ENCODE data around the gene TMEM187. TPM values are rescaled to one million over a fixed set of nuclear protein-coding genes. Genes with fewer than 3 reads are reported as not detected.

TMEM187 gene
- total and polyA plus RNA-seq, 4 donors: 1.8 to 11.4 (median 5.9) TPM

DNA sequence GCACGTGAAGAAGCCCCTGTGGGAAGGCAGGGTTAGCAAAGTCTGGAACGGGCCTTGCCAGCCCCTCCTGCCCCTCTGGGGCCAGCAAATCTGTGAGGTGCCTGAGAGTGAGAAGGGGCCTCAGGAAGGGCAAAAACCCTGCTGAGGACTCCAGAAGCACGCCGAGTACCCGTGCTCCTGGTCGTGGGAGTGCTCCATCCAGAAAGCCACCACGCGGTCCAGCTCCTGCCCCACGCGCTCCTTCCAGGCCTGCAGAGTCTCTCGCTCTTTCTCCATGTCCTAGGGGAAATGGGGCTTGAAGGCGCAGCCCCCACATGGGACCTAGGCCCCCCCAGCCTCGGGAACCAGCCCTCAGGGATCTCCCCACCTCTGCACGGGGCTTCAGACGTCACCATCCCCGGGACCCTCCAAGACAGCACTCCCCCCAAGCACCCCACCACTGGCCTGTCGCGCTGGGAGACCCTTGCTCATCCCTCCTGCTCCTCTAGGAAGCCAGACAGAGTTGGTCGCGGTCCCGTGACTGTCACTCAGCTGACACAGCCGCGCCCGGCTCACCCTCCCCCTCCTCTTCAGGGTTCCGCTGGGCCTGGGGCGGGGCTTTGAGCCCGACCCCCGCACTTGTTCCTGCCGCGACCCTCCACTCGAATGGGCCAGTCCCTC, 28.3 kb upstream of the TMEM187 start, which contains the start of gene RENBP:
Gene RENBP (minus strand): TSS at position 504 of the 660 bp plus-strand sequence. CDS start 33 bp downstream, at position 471.
- peak within 1 kb of the TSS; percentile 43 to 49 for H3K27ac ChIP-seq (ENCODE audit: low read depth in 1 of 2, low read length in 1 of 2)
- H3K4me1 ChIP-seq (ENCODE audit: control insufficient read depth in 5 of 5, insufficient read depth in 5 of 5, low read length in 5 of 5): peaks cover 0 to 6% (median 3%) of the 10 kb centered on the region in 5 donors
- WGBS, 2 donors: 27 to 33% methylated on average over 15 to 31 of the region's 31 CpGs
- no peak for ATAC-seq (ENCODE audit: insufficient read depth, low FRiP score)
- DNase-seq: no peak
- no peaks in the 10 kb centered on the region for H3K9me3 ChIP-seq (ENCODE audit: control insufficient read depth in 4 of 4, insufficient read depth in 3 of 4, low read length in 3 of 4)
- no peak within 1 kb of the TSS for H3K9ac ChIP-seq (ENCODE audit: insufficient read depth in 1 of 2, low read length in 2 of 2)
- H3K27me3 ChIP-seq (ENCODE audit: control insufficient read depth in 3 of 3, insufficient read depth in 3 of 3, low read length in 2 of 3): no peaks in the 10 kb centered on the region
- peaks cover 0 to 10% (median 2%) of the 10 kb centered on the region in 4 donors for H3K36me3 ChIP-seq (ENCODE audit: control insufficient read depth in 4 of 4, insufficient read depth in 4 of 4, low read length in 4 of 4)
- TF ChIP-seq, protein P1, sequence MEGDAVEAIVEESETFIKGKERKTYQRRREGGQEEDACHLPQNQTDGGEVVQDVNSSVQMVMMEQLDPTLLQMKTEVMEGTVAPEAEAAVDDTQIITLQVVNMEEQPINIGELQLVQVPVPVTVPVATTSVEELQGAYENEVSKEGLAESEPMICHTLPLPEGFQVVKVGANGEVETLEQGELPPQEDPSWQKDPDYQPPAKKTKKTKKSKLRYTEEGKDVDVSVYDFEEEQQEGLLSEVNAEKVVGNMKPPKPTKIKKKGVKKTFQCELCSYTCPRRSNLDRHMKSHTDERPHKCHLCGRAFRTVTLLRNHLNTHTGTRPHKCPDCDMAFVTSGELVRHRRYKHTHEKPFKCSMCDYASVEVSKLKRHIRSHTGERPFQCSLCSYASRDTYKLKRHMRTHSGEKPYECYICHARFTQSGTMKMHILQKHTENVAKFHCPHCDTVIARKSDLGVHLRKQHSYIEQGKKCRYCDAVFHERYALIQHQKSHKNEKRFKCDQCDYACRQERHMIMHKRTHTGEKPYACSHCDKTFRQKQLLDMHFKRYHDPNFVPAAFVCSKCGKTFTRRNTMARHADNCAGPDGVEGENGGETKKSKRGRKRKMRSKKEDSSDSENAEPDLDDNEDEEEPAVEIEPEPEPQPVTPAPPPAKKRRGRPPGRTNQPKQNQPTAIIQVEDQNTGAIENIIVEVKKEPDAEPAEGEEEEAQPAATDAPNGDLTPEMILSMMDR (IDR thresholded peaks at IDR 0.05; ENCODE audit: control extremely low read depth, extremely low read depth): no peak
- H3K4me3 ChIP-seq: peak within 1 kb of the TSS; percentile 44

DNA sequence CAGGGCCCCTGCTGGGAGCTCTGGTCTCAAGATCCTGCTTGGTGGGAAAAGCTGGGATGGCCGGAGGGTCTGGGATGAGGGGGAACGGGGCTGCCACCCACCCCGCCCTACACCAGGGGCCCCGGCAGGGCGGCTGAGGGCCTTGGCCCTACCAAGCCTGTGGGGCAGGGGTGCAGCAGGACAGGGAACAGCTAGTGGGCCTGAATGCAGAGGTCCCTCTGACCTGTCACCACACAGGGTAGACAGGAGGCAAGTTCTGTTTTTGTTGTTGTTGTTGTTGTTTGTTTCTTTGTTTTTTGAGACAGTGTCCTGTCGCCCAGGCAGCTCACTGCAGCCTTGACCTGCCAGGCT, 27.8 kb upstream of the TMEM187 start:
- H3K36me3 ChIP-seq (ENCODE audit: control insufficient read depth in 4 of 4, insufficient read depth in 4 of 4, low read length in 4 of 4): peaks cover 3 to 14% (median 4%) of the 10 kb centered on the region in 4 donors
- no peak for ATAC-seq (ENCODE audit: insufficient read depth, low FRiP score)
- no peaks in the 10 kb centered on the region for H3K9me3 ChIP-seq (ENCODE audit: control insufficient read depth in 4 of 4, insufficient read depth in 3 of 4, low read length in 3 of 4)
- peak overlapping the region in 1 of 2 donors; percentile 49 for H3K27ac ChIP-seq (ENCODE audit: low read depth in 1 of 2, low read length in 1 of 2)
- H3K4me3 ChIP-seq: no peak overlapping the region
- no peak for DNase-seq
- 39 to 59% methylated on average over 5 to 6 of the region's 6 CpGs for WGBS, 2 donors
- H3K4me1 ChIP-seq (ENCODE audit: control insufficient read depth in 5 of 5, insufficient read depth in 5 of 5, low read length in 5 of 5): peaks cover 0 to 11% (median 5%) of the 10 kb centered on the region in 5 donors
- no peak overlapping the region for H3K9ac ChIP-seq (ENCODE audit: insufficient read depth in 1 of 2, low read length in 2 of 2)
- TF ChIP-seq, protein P1 (IDR thresholded peaks at IDR 0.05; ENCODE audit: control extremely low read depth, extremely low read depth): no peak
- no peaks in the 10 kb centered on the region for H3K27me3 ChIP-seq (ENCODE audit: control insufficient read depth in 3 of 3, insufficient read depth in 3 of 3, low read length in 2 of 3)

DNA sequence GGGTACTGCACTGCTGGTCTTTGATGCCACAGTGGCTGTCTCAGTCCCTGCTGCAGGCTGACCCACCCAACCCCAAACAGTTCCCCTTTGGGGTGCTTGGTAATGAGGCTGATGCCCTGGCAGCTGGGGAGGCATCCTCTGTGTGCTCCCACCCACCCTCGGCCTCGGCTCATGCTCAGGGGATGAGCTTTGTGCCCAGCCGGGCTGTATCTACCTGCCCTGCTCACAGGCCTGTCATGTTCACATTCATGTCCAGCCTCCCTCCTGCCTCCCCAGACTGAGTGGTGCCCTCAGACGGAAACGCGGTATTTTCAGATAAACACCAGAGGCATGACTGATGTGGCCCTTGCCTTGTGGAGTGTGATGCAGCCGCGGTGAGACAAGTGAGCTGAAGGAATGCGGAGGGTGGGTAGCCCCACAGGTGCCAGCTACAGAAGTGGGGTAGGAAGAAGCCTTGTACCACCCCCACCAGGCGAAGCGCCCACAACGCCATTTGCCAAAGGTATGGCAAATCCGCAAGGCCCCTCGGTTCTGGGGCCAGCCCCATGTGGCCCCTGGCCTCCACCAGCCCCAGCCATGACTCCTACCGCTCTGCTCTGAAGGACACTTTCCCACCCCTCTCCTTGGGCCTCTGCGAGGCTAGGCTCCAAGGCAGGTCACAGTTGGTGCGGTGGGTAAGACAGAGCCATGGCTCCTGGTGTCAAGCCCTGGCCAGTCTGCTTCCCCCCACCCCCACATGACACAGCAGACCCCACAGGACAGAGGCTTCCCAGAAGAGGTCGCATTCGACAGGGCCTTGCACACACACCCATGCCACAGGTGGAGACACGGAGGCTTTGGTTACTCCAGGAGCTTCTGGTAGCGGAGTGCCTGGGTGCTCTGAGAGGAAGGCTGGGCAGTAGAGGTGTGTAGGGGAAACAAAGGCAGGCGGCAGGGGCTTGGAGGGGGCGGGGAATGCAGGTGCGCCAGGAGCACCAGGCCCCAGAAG, 26.3 kb upstream of the TMEM187 start:
- H3K27ac ChIP-seq (ENCODE audit: low read depth in 1 of 2, low read length in 1 of 2): no peak overlapping the region
- TF ChIP-seq, protein P1 (IDR thresholded peaks at IDR 0.05; ENCODE audit: control extremely low read depth, extremely low read depth): no peak
- WGBS, 2 donors: 78 to 88% methylated on average over 19 to 24 of the region's 24 CpGs
- no peak overlapping the region for H3K4me3 ChIP-seq
- H3K4me1 ChIP-seq (ENCODE audit: control insufficient read depth in 5 of 5, insufficient read depth in 5 of 5, low read length in 5 of 5): peaks cover 0 to 13% (median 6%) of the 10 kb centered on the region in 5 donors
- H3K9me3 ChIP-seq (ENCODE audit: control insufficient read depth in 4 of 4, insufficient read depth in 3 of 4, low read length in 3 of 4): peaks cover 0 to 2% (median 0%) of the 10 kb centered on the region in 4 donors
- no peak overlapping the region for H3K9ac ChIP-seq (ENCODE audit: insufficient read depth in 1 of 2, low read length in 2 of 2)
- DNase-seq: no peak
- no peaks in the 10 kb centered on the region for H3K27me3 ChIP-seq (ENCODE audit: control insufficient read depth in 3 of 3, insufficient read depth in 3 of 3, low read length in 2 of 3)
- peaks cover 3 to 22% (median 10%) of the 10 kb centered on the region in 4 donors for H3K36me3 ChIP-seq (ENCODE audit: control insufficient read depth in 4 of 4, insufficient read depth in 4 of 4, low read length in 4 of 4)
- ATAC-seq (ENCODE audit: insufficient read depth, low FRiP score): no peak

Measured in lung (tissue), 12 donors.